Stimulated activated CD4-positive, alpha-beta T cell treated with anti-CD3 and anti-CD28 coated beads, Interleukin-2, amount 100 ng/mL, for 4 hours (primary cell): ENCODE measurements around the gene ACBD3.

Source experiments
- DNase-seq: peaks from one replicate; pipeline ENCODE4 v3.0.0-alpha.2; 2020; ENCODE audit warnings: low read depth

ACBD3 gene

GRCh38 chr1:226201029-226201593 lies 14.6 kb upstream of the ACBD3 start:
- DNase-seq: no peak

- DNase-seq: no peak
Measured at GRCh38 chr1:226199971-226200370, 13.4 kb upstream of the ACBD3 start.

- DNase-seq: no peak
Measured at GRCh38 chr1:226195144-226195543, 8.6 kb upstream of the ACBD3 start.

- no peak for DNase-seq
Measured at GRCh38 chr1:226187380-226187779, 839 bp upstream of the ACBD3 start.

GRCh38 chr1:226187019-226187322 lies 430 bp upstream of the ACBD3 start:
- DNase-seq: no peak

GRCh38 chr1:226185141-226186036 lies 1.2 kb downstream of the ACBD3 start:
- no peak for DNase-seq

- DNase-seq: no peak
Measured at GRCh38 chr1:226181996-226182714, 4.4 kb downstream of the ACBD3 start.

GRCh38 chr1:226176870-226177269 lies 9.7 kb downstream of the ACBD3 start:
- DNase-seq: no peak

GRCh38 chr1:226172589-226172988 lies 14.0 kb downstream of the ACBD3 start:
- no peak for DNase-seq

- no peak for DNase-seq
Measured at GRCh38 chr1:226166341-226166740, 20.2 kb downstream of the ACBD3 start.

- DNase-seq: no peak
Measured at GRCh38 chr1:226164154-226164553, 22.4 kb downstream of the ACBD3 start.

GRCh38 chr1:226162898-226163297 lies 23.6 kb downstream of the ACBD3 start:
- DNase-seq: no peak

GRCh38 chr1:226158983-226159382 lies 27.6 kb downstream of the ACBD3 start:
- DNase-seq: no peak

- DNase-seq: no peak
Measured at GRCh38 chr1:226158457-226158856, 28.1 kb downstream of the ACBD3 start.

GRCh38 chr1:226157761-226158316 lies 28.7 kb downstream of the ACBD3 start:
- no peak for DNase-seq

GRCh38 chr1:226154593-226154992 lies 31.9 kb downstream of the ACBD3 start:
- DNase-seq: no peak

GRCh38 chr1:226149806-226150205 lies 36.7 kb downstream of the ACBD3 start:
- no peak for DNase-seq

GRCh38 chr1:226148121-226148648 lies 38.4 kb downstream of the ACBD3 start:
- no peak for DNase-seq

GRCh38 chr1:226144045-226144444 lies 42.5 kb downstream of the ACBD3 start:
- DNase-seq: no peak

- DNase-seq: no peak
Measured at GRCh38 chr1:226135709-226136108, 50.8 kb downstream of the ACBD3 start.

GRCh38 chr1:226135059-226135651 lies 51.4 kb downstream of the ACBD3 start:
- no peak for DNase-seq
